ENCODE results near the gene FAM107B.

FAM107B gene

GRCh38 chr10:14587540-14588083, 187.1 kb downstream of the FAM107B start:
- peak overlapping the region; percentile 97 for H3K27ac Mint-ChIP-seq
- H3K9me3 Mint-ChIP-seq, result no peaks in the 10 kb centered on the region
- no peak for DNase-seq (ENCODE audit: low spot score)
- peak overlapping the region; percentile 68 for H3K4me3 Mint-ChIP-seq
- H3K27me3 Mint-ChIP-seq (ENCODE audit: low read depth), result no peaks in the 10 kb centered on the region
- H3K4me1 Mint-ChIP-seq (ENCODE audit: low read depth), result peaks cover 83% of the 10 kb centered on the region
- peaks cover 61% of the 10 kb centered on the region for H3K36me3 Mint-ChIP-seq (ENCODE audit: low read depth)

- Mint-ChIP-seq H3K27me3 (ENCODE audit: low read depth) (no peaks in the 10 kb centered on the region), H3K27ac (peak overlapping the region; percentile 97), H3K4me3 (peak overlapping the region; percentile 68), H3K4me1 (ENCODE audit: low read depth) (peaks cover 82% of the 10 kb centered on the region), H3K9me3 (no peaks in the 10 kb centered on the region), H3K36me3 (ENCODE audit: low read depth) (peaks cover 57% of the 10 kb centered on the region)
- DNase-seq (ENCODE audit: low spot score), result no peak
Measured at GRCh38 chr10:14586901-14587300, 187.8 kb downstream of the FAM107B start.

GRCh38 chr10:14585287-14586193, 189.2 kb downstream of the FAM107B start:
- Mint-ChIP-seq H3K27me3 (ENCODE audit: low read depth) (no peaks in the 10 kb centered on the region), H3K9me3 (no peaks in the 10 kb centered on the region), H3K27ac (peak overlapping the region; percentile 97), H3K4me3 (peak overlapping the region; percentile 68), H3K4me1 (ENCODE audit: low read depth) (peaks cover 82% of the 10 kb centered on the region), H3K36me3 (ENCODE audit: low read depth) (peaks cover 59% of the 10 kb centered on the region)
- DNase-seq (ENCODE audit: low spot score), result no peak

- peak overlapping the region; percentile 97 for H3K27ac Mint-ChIP-seq
- H3K4me3 Mint-ChIP-seq, result peak overlapping the region; percentile 68
- no peaks in the 10 kb centered on the region for H3K27me3 Mint-ChIP-seq (ENCODE audit: low read depth)
- H3K36me3 Mint-ChIP-seq (ENCODE audit: low read depth), result peaks cover 59% of the 10 kb centered on the region
- peaks cover 83% of the 10 kb centered on the region for H3K4me1 Mint-ChIP-seq (ENCODE audit: low read depth)
- DNase-seq (ENCODE audit: low spot score), result no peak
- H3K9me3 Mint-ChIP-seq, result no peaks in the 10 kb centered on the region
Measured at GRCh38 chr10:14584661-14585060, 190.0 kb downstream of the FAM107B start.

GRCh38 chr10:14583967-14584366, 190.7 kb downstream of the FAM107B start:
- Mint-ChIP-seq H3K36me3 (ENCODE audit: low read depth) (peaks cover 60% of the 10 kb centered on the region), H3K4me3 (peak overlapping the region; percentile 68)

GRCh38 chr10:14583252-14583651, 191.4 kb downstream of the FAM107B start:
- Mint-ChIP-seq H3K27ac (peak overlapping the region; percentile 97), H3K27me3 (ENCODE audit: low read depth) (no peaks in the 10 kb centered on the region), H3K9me3 (no peaks in the 10 kb centered on the region), H3K36me3 (ENCODE audit: low read depth) (peaks cover 61% of the 10 kb centered on the region), H3K4me1 (ENCODE audit: low read depth) (peaks cover 72% of the 10 kb centered on the region), H3K4me3 (peak overlapping the region; percentile 68)
- DNase-seq (ENCODE audit: low spot score), result peak; percentile 68

More at GRCh38 chr10:14583967-14584366, 190.7 kb downstream of the FAM107B start:
- H3K27ac Mint-ChIP-seq, result peak overlapping the region; percentile 97
- no peak for DNase-seq (ENCODE audit: low spot score)
- peaks cover 76% of the 10 kb centered on the region for H3K4me1 Mint-ChIP-seq (ENCODE audit: low read depth)
- no peaks in the 10 kb centered on the region for H3K27me3 Mint-ChIP-seq (ENCODE audit: low read depth)
- H3K9me3 Mint-ChIP-seq, result no peaks in the 10 kb centered on the region

- DNase-seq (ENCODE audit: low spot score), result no peak
Measured at GRCh38 chr10:14581553-14582321, 193.0 kb downstream of the FAM107B start.

GRCh38 chr10:14580671-14581332, 193.9 kb downstream of the FAM107B start:
- DNase-seq (ENCODE audit: low spot score), result no peak
- H3K4me3 Mint-ChIP-seq, result no peak overlapping the region
- H3K36me3 Mint-ChIP-seq (ENCODE audit: low read depth), result peaks cover 64% of the 10 kb centered on the region
- H3K4me1 Mint-ChIP-seq (ENCODE audit: low read depth), result peaks cover 51% of the 10 kb centered on the region
- H3K27me3 Mint-ChIP-seq (ENCODE audit: low read depth), result no peaks in the 10 kb centered on the region
- H3K27ac Mint-ChIP-seq, result peak overlapping the region; percentile 83
- H3K9me3 Mint-ChIP-seq, result no peaks in the 10 kb centered on the region

More at GRCh38 chr10:14581553-14582321, 193.0 kb downstream of the FAM107B start:
- Mint-ChIP-seq H3K4me3 (peak overlapping the region; percentile 25), H3K4me1 (ENCODE audit: low read depth) (peaks cover 58% of the 10 kb centered on the region), H3K27me3 (ENCODE audit: low read depth) (no peaks in the 10 kb centered on the region), H3K36me3 (ENCODE audit: low read depth) (peaks cover 67% of the 10 kb centered on the region), H3K9me3 (no peaks in the 10 kb centered on the region), H3K27ac (peak overlapping the region; percentile 83)

- DNase-seq (ENCODE audit: low spot score), result no peak
- Mint-ChIP-seq H3K4me1 (ENCODE audit: low read depth) (peaks cover 45% of the 10 kb centered on the region), H3K9me3 (no peaks in the 10 kb centered on the region), H3K27ac (peak overlapping the region; percentile 36), H3K27me3 (ENCODE audit: low read depth) (no peaks in the 10 kb centered on the region), H3K4me3 (no peak overlapping the region), H3K36me3 (ENCODE audit: low read depth) (peaks cover 56% of the 10 kb centered on the region)
Measured at GRCh38 chr10:14579405-14579804, 195.3 kb downstream of the FAM107B start.

- H3K4me3 Mint-ChIP-seq, result no peak overlapping the region
- H3K4me1 Mint-ChIP-seq (ENCODE audit: low read depth), result peaks cover 40% of the 10 kb centered on the region
- no peaks in the 10 kb centered on the region for H3K9me3 Mint-ChIP-seq
- H3K27ac Mint-ChIP-seq, result no peak overlapping the region
- no peak for DNase-seq (ENCODE audit: low spot score)
- no peaks in the 10 kb centered on the region for H3K27me3 Mint-ChIP-seq (ENCODE audit: low read depth)
- H3K36me3 Mint-ChIP-seq (ENCODE audit: low read depth), result peaks cover 49% of the 10 kb centered on the region
Measured at GRCh38 chr10:14578060-14578952, 196.4 kb downstream of the FAM107B start.

- H3K27ac Mint-ChIP-seq, result peak overlapping the region; percentile 19
- peaks cover 44% of the 10 kb centered on the region for H3K4me1 Mint-ChIP-seq (ENCODE audit: low read depth)
- no peak for DNase-seq (ENCODE audit: low spot score)
- H3K9me3 Mint-ChIP-seq, result no peaks in the 10 kb centered on the region
- no peaks in the 10 kb centered on the region for H3K27me3 Mint-ChIP-seq (ENCODE audit: low read depth)
- peaks cover 52% of the 10 kb centered on the region for H3K36me3 Mint-ChIP-seq (ENCODE audit: low read depth)
- no peak overlapping the region for H3K4me3 Mint-ChIP-seq
Measured at GRCh38 chr10:14574885-14575284, 199.8 kb downstream of the FAM107B start.

- Mint-ChIP-seq H3K9me3 (no peaks in the 10 kb centered on the region), H3K27ac (no peak overlapping the region), H3K27me3 (ENCODE audit: low read depth) (no peaks in the 10 kb centered on the region), H3K4me3 (no peak overlapping the region), H3K36me3 (ENCODE audit: low read depth) (peaks cover 54% of the 10 kb centered on the region), H3K4me1 (ENCODE audit: low read depth) (peaks cover 49% of the 10 kb centered on the region)
- DNase-seq (ENCODE audit: low spot score), result no peak
Measured at GRCh38 chr10:14574291-14574690, 200.4 kb downstream of the FAM107B start.

Measured in T-helper 2 cell treated with Interferon-gamma antibody and Interleukin-4, amounts not matched to agents 5 μg/mL and 100 μg/mL, for 36 hours (primary cell).